GM12878 (cell line): Measurements from ENCODE around the gene ELL2.

Experiments
- CHD2 ChIP-seq: IDR thresholded peaks from 2 replicates; pipeline ENCODE4 v1.6.1; 2011; ENCODE audit warnings: low read depth, low read length, improper control_type of control experiment, borderline replicate concordance
- CREM ChIP-seq: IDR thresholded peaks from 2 replicates; pipeline ENCODE4 v1.6.1; 2014; ENCODE audit warnings: antibody characterized with exemption, low read depth
- CTCF ChIP-seq, 3 experiments: IDR thresholded peaks in 2 of 3; conservative IDR thresholded peaks in 1 of 3; 2 replicates each; pipeline ENCODE4 v1.5.1; 2011; ENCODE audit warnings: low read depth in 3 of 3, low read length in 3 of 3, mild to moderate bottlenecking in 3 of 3, control low read depth in 2 of 3, moderate library complexity in 2 of 3, inconsistent platforms in 1 of 3, mixed read lengths in 1 of 3; ENCODE audit not compliant: control insufficient read depth in 2 of 3, insufficient read depth in 1 of 3; ENCODE audit errors: extremely low read depth in 1 of 3
- RBBP5 ChIP-seq: fragments of 200-600 bp; sonication (generic); conservative IDR thresholded peaks from 2 replicates; pipeline ENCODE4 v1.6.1; 2016
- REST ChIP-seq: IDR thresholded peaks from 2 replicates; pipeline ENCODE4 v1.6.1; 2012; ENCODE audit warnings: mild to moderate bottlenecking, low read depth, low read length
- RFX5 ChIP-seq: IDR thresholded peaks from 2 replicates; pipeline ENCODE4 v1.6.1; 2011; ENCODE audit warnings: low read depth, low read length, improper control_type of control experiment
- SIX5 ChIP-seq: IDR thresholded peaks from 2 replicates; pipeline ENCODE4 v1.6.1; 2011; ENCODE audit warnings: mild to moderate bottlenecking, low read depth, low read length, moderate library complexity; ENCODE audit not compliant: severe bottlenecking
- SP1 ChIP-seq: IDR thresholded peaks from one replicate; pipeline ENCODE4 v1.6.1; 2011; ENCODE audit warnings: low read depth, low read length
- YY1 ChIP-seq: IDR thresholded peaks from 2 replicates; pipeline ENCODE4 v1.6.1; 2011; ENCODE audit warnings: low read depth, mild to moderate bottlenecking, low read length
- TF ChIP-seq, protein P1 (sequence below): IDR thresholded peaks from 2 replicates; pipeline ENCODE4 v1.6.1; 2011; ENCODE audit warnings: mild to moderate bottlenecking, low read depth, low read length, moderate library complexity; ENCODE audit not compliant: insufficient replicate concordance

DNA sequence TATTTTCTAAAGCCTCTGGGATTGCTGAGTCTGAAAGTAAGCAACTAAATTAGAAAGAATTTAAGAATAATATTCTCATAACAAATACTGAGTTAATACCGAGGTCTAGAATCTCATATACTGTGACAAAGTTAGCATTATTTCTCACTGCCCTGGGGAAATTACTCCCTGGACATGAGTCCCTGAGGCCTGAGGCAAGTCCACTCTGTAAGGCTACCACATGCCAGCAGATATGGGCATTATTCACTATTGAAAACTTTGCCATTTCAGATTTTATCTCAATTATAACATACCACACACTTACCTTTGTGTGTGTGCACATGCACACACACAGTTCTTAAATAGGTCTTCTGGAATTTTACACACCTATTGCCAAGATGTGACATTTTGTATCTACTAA is 22.9 kb downstream of the ELL2 start:
- no peak for TF ChIP-seq CHD2
- no peak for TF ChIP-seq CREM
- TF ChIP-seq, protein P1, sequence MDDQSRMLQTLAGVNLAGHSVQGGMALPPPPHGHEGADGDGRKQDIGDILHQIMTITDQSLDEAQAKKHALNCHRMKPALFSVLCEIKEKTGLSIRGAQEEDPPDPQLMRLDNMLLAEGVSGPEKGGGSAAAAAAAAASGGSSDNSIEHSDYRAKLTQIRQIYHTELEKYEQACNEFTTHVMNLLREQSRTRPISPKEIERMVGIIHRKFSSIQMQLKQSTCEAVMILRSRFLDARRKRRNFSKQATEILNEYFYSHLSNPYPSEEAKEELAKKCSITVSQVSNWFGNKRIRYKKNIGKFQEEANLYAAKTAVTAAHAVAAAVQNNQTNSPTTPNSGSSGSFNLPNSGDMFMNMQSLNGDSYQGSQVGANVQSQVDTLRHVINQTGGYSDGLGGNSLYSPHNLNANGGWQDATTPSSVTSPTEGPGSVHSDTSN = no peak
- no peak for TF ChIP-seq YY1
- TF ChIP-seq RFX5 = no peak
- no peak for TF ChIP-seq CTCF (IDR thresholded peaks at IDR 0.05 in 2 of 3, conservative IDR thresholded peaks at IDR 0.05 in 1 of 3; ENCODE audit: control insufficient read depth in 2 of 3, extremely low read depth in 1 of 3, insufficient read depth in 1 of 3, low read depth in 3 of 3, low read length in 3 of 3)
- no peak for TF ChIP-seq SIX5
- TF ChIP-seq REST = no peak
- TF ChIP-seq SP1 = no peak
- no peak for TF ChIP-seq RBBP5
